ENCODE measurements around the gene VSIG8. TPM values are rescaled to one million over a fixed set of nuclear protein-coding genes. Genes with fewer than 3 reads are reported as not detected.

VSIG8 gene
- total and polyA plus RNA-seq, 2 of the 8 experiments (the other 6 are each of a cell fraction or from before 2014, with no cell fraction given), result not detected

DNA sequence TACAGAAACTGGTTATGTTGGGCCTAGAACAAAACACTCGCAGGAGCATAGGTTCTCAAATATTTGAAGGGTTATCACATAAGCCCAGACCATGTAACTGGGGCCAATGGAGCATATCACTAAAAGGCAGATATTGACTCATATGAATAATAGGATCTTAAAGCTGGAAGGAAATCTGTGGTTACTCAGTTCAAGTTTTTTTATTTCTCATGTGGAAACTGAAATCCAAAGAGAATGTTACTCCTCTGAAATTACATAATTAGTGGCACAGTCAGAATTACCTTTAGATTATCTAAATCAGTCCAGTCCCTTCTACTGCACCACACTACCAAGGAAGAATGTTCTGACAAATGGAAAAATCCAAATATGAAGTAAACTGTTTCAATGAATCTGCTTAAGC is 23.7 kb downstream of the VSIG8 start:
- Histone ChIP-seq H3K9ac (replicated peaks in 1 of 4; ENCODE audit: extremely low read depth in 1 of 4, low read depth in 3 of 4, low read length in 3 of 4) (no peak overlapping the region), H2BK20ac (ENCODE audit: low read length) (no peak overlapping the region), H2BK5ac (ENCODE audit: low read depth, low read length) (no peak overlapping the region), H3K4me2 (ENCODE audit: insufficient read depth in 1 of 2, low read depth in 2 of 2, low read length in 2 of 2) (no peak overlapping the region), H4K20me1 (replicated peaks in 1 of 2; ENCODE audit: control insufficient read depth in 1 of 2, insufficient read depth in 2 of 2, low read length in 2 of 2) (no peaks in the 10 kb centered on the region), H3K23me2 (ENCODE audit: low read depth, low read length) (no peaks in the 10 kb centered on the region), H3K27me3 (replicated peaks in 1 of 4; ENCODE audit: control insufficient read depth in 3 of 4, extremely low read depth in 1 of 4, insufficient read depth in 3 of 4, low read length in 3 of 4) (peaks cover 0 to 4% (median 1%) of the 10 kb centered on the region in 4 experiments; a peak in 5 of 7 replicates), H3K23ac (ENCODE audit: insufficient read length) (no peak overlapping the region), H2BK15ac (ENCODE audit: low read length) (no peak overlapping the region), H3K4me1 (replicated peaks in 1 of 4; ENCODE audit: control insufficient read depth in 3 of 4, insufficient read depth in 4 of 4, low read length in 3 of 4) (no peaks in the 10 kb centered on the region), H4K5ac (ENCODE audit: insufficient read length, low read depth, low read length) (no peak overlapping the region), H2AK5ac (ENCODE audit: low read depth, low read length) (no peak overlapping the region), H3K14ac (ENCODE audit: insufficient read length) (no peak overlapping the region), H3K4ac (replicated peaks; ENCODE audit: insufficient read length, low read depth, low read length) (no peak overlapping the region), H2BK12ac (ENCODE audit: low read depth, low read length) (no peak overlapping the region), H3K27ac (ENCODE audit: low read depth, low read length) (no peak overlapping the region), H2AFZ (ENCODE audit: low read length) (no peak overlapping the region), H3K4me3 (ENCODE audit: extremely low read depth in 1 of 4, insufficient read depth in 2 of 4, low read depth in 3 of 4, low read length in 4 of 4) (no peak overlapping the region), H3K56ac (replicated peaks; ENCODE audit: insufficient read length, low read depth, low read length) (no peak overlapping the region), H3K9me3 (ENCODE audit: insufficient read depth in 2 of 2, low read depth in 1 of 2, low read length in 1 of 2) (no peaks in the 10 kb centered on the region), H2BK120ac (replicated peaks; ENCODE audit: low read depth, low read length) (no peak overlapping the region), H3K18ac (ENCODE audit: extremely low read depth, low read length) (no peak overlapping the region), H4K91ac (replicated peaks; ENCODE audit: insufficient read length, low read length) (no peak overlapping the region), H3K79me2 (ENCODE audit: control insufficient read depth in 1 of 2, insufficient read depth in 2 of 2, low read length in 2 of 2) (no peaks in the 10 kb centered on the region), H4K8ac (ENCODE audit: extremely low read depth, insufficient read depth, low read length) (no peak overlapping the region), H3K36me3 (ENCODE audit: control insufficient read depth in 2 of 4, insufficient read depth in 4 of 4, low read length in 3 of 4) (no peaks in the 10 kb centered on the region), H3K79me1 (ENCODE audit: low read depth, low read length) (no peaks in the 10 kb centered on the region)
- TF ChIP-seq, protein P1, sequence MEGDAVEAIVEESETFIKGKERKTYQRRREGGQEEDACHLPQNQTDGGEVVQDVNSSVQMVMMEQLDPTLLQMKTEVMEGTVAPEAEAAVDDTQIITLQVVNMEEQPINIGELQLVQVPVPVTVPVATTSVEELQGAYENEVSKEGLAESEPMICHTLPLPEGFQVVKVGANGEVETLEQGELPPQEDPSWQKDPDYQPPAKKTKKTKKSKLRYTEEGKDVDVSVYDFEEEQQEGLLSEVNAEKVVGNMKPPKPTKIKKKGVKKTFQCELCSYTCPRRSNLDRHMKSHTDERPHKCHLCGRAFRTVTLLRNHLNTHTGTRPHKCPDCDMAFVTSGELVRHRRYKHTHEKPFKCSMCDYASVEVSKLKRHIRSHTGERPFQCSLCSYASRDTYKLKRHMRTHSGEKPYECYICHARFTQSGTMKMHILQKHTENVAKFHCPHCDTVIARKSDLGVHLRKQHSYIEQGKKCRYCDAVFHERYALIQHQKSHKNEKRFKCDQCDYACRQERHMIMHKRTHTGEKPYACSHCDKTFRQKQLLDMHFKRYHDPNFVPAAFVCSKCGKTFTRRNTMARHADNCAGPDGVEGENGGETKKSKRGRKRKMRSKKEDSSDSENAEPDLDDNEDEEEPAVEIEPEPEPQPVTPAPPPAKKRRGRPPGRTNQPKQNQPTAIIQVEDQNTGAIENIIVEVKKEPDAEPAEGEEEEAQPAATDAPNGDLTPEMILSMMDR (IDR thresholded peaks at IDR 0.05; ENCODE audit: control extremely low read depth in 1 of 3, insufficient read depth in 1 of 3, low read depth in 1 of 3, low read length in 3 of 3), result no peak
- TF ChIP-seq EP300 (IDR thresholded peaks at IDR 0.05; ENCODE audit: borderline replicate concordance in 1 of 2, low read depth in 2 of 2, low read length in 2 of 2) (no peak), POU5F1 (IDR thresholded peaks at IDR 0.05; ENCODE audit: low read depth, low read length) (no peak), YY1 (IDR thresholded peaks at IDR 0.05; ENCODE audit: low read depth, low read length) (no peak)
- no peak for FAIRE-seq
- 85% methylated on average over 1 of the region's 1 CpG; no CpG with 5 or more reads in 1 of the 2 experiments for WGBS, 2 experiments (ENCODE audit: extremely low coverage in 1 of 2, insufficient coverage in 1 of 2, insufficient read length in 1 of 2, insufficient replicate concordance in 2 of 2, low coverage in 1 of 2, low lambda C conversion rate in 2 of 2, missing lambda C conversion rate in 1 of 2)
- ChIA-PET POLR2A (ENCODE audit: partially characterized antibody) (no interaction called here), CTCF (ENCODE audit: partially characterized antibody) (interaction anchor here (1.2 to 5.1 kb wide), 4 partner anchors 9 to 168 kb away, joined by 3 to 30 read pairs (median 20); no protein-coding TSS in a partner anchor)
- DNase-seq (ENCODE audit: low read depth in 1 of 2, low spot score in 2 of 2), result no peak
